ENCODE measurements around the gene ADAM8.

DNA sequence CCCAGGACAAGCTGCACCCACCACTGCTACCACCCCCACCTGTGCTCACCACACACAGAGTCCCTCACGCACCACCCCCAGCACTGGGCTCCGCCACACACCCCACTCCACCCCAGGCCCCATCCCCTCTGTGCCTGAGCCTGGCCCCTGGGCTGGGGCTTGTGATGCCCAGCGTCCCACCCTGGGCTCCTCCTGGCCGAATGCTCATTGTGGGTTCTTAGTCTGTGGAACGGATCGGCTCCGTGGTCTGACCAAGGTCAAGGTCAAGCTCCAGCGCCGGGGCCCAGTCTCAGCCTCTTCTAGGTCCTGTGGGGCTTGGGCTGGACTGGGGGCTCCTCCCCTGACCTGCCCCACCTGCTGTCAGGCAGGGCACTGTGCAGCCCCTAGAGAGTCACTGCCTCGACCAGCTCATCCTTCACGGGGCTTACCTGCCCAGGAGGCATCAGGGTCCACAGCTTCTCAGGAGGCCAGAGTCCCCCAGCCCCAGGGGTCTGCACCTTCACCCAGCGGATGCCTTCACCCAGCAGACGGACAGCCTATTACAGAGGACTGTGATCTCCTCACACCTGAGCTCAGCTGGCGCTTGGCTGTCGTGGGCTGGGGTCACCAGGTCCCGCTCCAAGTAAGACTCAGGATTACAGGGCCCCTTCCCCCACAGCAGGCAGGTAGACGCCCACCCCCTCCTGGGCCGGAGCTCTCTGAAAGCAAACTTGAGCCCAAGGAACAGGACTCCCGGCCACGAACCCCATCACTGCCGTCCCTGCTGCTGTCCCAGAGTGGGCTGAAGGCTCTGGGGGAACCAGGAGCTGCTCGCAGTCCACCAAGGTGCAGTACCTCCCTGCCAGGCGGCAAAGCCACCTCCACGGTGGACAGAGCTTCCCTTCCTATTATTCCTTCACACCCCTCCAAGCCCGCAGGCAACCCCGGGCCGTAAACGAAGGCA lies 61.9 kb downstream of the ADAM8 start:
- TF ChIP-seq, protein P1, sequence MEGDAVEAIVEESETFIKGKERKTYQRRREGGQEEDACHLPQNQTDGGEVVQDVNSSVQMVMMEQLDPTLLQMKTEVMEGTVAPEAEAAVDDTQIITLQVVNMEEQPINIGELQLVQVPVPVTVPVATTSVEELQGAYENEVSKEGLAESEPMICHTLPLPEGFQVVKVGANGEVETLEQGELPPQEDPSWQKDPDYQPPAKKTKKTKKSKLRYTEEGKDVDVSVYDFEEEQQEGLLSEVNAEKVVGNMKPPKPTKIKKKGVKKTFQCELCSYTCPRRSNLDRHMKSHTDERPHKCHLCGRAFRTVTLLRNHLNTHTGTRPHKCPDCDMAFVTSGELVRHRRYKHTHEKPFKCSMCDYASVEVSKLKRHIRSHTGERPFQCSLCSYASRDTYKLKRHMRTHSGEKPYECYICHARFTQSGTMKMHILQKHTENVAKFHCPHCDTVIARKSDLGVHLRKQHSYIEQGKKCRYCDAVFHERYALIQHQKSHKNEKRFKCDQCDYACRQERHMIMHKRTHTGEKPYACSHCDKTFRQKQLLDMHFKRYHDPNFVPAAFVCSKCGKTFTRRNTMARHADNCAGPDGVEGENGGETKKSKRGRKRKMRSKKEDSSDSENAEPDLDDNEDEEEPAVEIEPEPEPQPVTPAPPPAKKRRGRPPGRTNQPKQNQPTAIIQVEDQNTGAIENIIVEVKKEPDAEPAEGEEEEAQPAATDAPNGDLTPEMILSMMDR (IDR thresholded peaks at IDR 0.05), result no peak
- TF ChIP-seq RCOR1 (IDR thresholded peaks at IDR 0.05; ENCODE audit: low read length) (no peak), GABPA (IDR thresholded peaks at IDR 0.05; ENCODE audit: low read depth) (no peak), ELF1 (IDR thresholded peaks at IDR 0.05) (no peak), RAD21 (IDR thresholded peaks at IDR 0.05; ENCODE audit: low read length) (no peak), MXI1 (IDR thresholded peaks at IDR 0.05; ENCODE audit: low read depth, low read length) (no peak), POLR2AphosphoS5 (IDR thresholded peaks at IDR 0.05; ENCODE audit: low read depth, low read length) (no peak), NRF1 (IDR thresholded peaks at IDR 0.05; ENCODE audit: low read depth, low read length) (no peak), SMC3 (IDR thresholded peaks at IDR 0.05; ENCODE audit: low read depth, low read length) (no peak), CHD2 (IDR thresholded peaks at IDR 0.05; ENCODE audit: low read length, partially characterized antibody) (no peak)
- TF ChIP-seq, protein P2, sequence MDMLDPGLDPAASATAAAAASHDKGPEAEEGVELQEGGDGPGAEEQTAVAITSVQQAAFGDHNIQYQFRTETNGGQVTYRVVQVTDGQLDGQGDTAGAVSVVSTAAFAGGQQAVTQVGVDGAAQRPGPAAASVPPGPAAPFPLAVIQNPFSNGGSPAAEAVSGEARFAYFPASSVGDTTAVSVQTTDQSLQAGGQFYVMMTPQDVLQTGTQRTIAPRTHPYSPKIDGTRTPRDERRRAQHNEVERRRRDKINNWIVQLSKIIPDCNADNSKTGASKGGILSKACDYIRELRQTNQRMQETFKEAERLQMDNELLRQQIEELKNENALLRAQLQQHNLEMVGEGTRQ (IDR thresholded peaks at IDR 0.05; ENCODE audit: borderline replicate concordance, low read depth, low read length), result no peak
- TF ChIP-seq, protein P3, sequence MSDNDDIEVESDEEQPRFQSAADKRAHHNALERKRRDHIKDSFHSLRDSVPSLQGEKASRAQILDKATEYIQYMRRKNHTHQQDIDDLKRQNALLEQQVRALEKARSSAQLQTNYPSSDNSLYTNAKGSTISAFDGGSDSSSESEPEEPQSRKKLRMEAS (IDR thresholded peaks at IDR 0.05; ENCODE audit: low read depth), result no peak
- TF ChIP-seq, protein P4, sequence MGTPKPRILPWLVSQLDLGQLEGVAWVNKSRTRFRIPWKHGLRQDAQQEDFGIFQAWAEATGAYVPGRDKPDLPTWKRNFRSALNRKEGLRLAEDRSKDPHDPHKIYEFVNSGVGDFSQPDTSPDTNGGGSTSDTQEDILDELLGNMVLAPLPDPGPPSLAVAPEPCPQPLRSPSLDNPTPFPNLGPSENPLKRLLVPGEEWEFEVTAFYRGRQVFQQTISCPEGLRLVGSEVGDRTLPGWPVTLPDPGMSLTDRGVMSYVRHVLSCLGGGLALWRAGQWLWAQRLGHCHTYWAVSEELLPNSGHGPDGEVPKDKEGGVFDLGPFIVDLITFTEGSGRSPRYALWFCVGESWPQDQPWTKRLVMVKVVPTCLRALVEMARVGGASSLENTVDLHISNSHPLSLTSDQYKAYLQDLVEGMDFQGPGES (IDR thresholded peaks at IDR 0.05; ENCODE audit: low read depth, low read length), result no peak
